Hepatocyte (in vitro differentiated cells): ENCODE results near the gene TNS3. TPM values are rescaled to one million over a fixed set of nuclear protein-coding genes. Genes with fewer than 3 reads are reported as not detected.

Experiments
- DNase-seq: peaks from one replicate; pipeline ENCODE4 v3.0.0-alpha.2; 2016; ENCODE audit warnings: low spot score
- H2AFZ ChIP-seq: fragments of 200-600 bp; sonication (generic); 2 replicates; pipeline ENCODE4 v1.6.0; 2016; ENCODE audit warnings: antibody characterized with exemption, mild to moderate bottlenecking
- H3K27ac ChIP-seq: fragments of 200-600 bp; sonication (generic); 2 replicates; pipeline ENCODE4 v1.5.1; 2016; ENCODE audit warnings: mild to moderate bottlenecking
- H3K27me3 ChIP-seq: fragments of 200-600 bp; sonication (generic); 2 replicates; pipeline ENCODE4 v1.6.1; 2016
- H3K36me3 ChIP-seq: fragments of 200-600 bp; sonication (generic); replicated peaks from 2 replicates; pipeline ENCODE4 v1.5.1; 2016; ENCODE audit warnings: low read depth; ENCODE audit not compliant: insufficient read depth
- H3K4me1 ChIP-seq: fragments of 200-600 bp; sonication (generic); 2 replicates; pipeline ENCODE4 v1.5.1; 2016; ENCODE audit warnings: mild to moderate bottlenecking, moderate library complexity; ENCODE audit not compliant: insufficient read depth
- H3K4me2 ChIP-seq: fragments of 200-600 bp; sonication (generic); 2 replicates; pipeline ENCODE4 v1.6.0; 2016
- H3K4me3 ChIP-seq: fragments of 200-600 bp; sonication (generic); 2 replicates; pipeline ENCODE4 v1.5.1; 2016; ENCODE audit warnings: mild to moderate bottlenecking
- H3K79me2 ChIP-seq: fragments of 200-600 bp; sonication (generic); 2 replicates; pipeline ENCODE4 v1.6.0; 2017; ENCODE audit warnings: mild to moderate bottlenecking
- H3K9me2 ChIP-seq: fragments of 200-600 bp; sonication (generic); replicated peaks from 2 replicates; pipeline ENCODE4 v1.6.0; 2017; ENCODE audit warnings: mild to moderate bottlenecking; ENCODE audit not compliant: insufficient read depth
- H3K9me3 ChIP-seq: fragments of 200-600 bp; sonication (generic); 2 replicates; pipeline ENCODE4 v1.5.1; 2016; ENCODE audit warnings: low read depth, mild to moderate bottlenecking
- H4K20me1 ChIP-seq: fragments of 200-600 bp; sonication (generic); 2 replicates; pipeline ENCODE4 v1.6.0; 2016; ENCODE audit warnings: mild to moderate bottlenecking; ENCODE audit not compliant: insufficient read depth, poor library complexity, severe bottlenecking
- EZH2 ChIP-seq: fragments of 200-600 bp; sonication (generic); IDR thresholded peaks from 2 replicates; pipeline ENCODE4 v1.6.1; 2016; ENCODE audit warnings: antibody characterized with exemption, mild to moderate bottlenecking, borderline replicate concordance
- EZH2phosphoT487 ChIP-seq: fragments of 200-600 bp; sonication (generic); IDR thresholded peaks from one replicate; pipeline ENCODE4 v1.6.1; 2018; ENCODE audit warnings: antibody characterized with exemption, mild to moderate bottlenecking, low read depth, moderate library complexity; ENCODE audit not compliant: unreplicated experiment, severe bottlenecking
- WGBS: methylation state at CpG from one replicate; pipeline ENCODE4 v1.1.6; 2016; ENCODE audit warnings: low lambda C conversion rate; ENCODE audit errors: missing lambda C conversion rate; 5-methylcytosine and 5-hydroxymethylcytosine counted together
- polyA plus RNA-seq: library from polyadenylated mRNA; unstranded; fragments of >200 nt; fragmentation: Nextera tagmentation; extraction: Ambion mirVana; gene quantifications from 2 replicates; pipeline ENCODE4 v1.2.1, GENCODE V29; 2016
- total RNA-seq: library from RNA; depleted of rRNA; stranded (reverse); fragments of >200 nt; gene quantifications from 2 replicates; pipeline ENCODE4 v1.2.3, GENCODE V29; 2014
- TF ChIP-seq, protein P1 (sequence below): fragments of 200-600 bp; sonication (generic); IDR thresholded peaks from 2 replicates; pipeline ENCODE4 v1.5.1; 2016; ENCODE audit warnings: antibody characterized with exemption, mild to moderate bottlenecking; ENCODE audit not compliant: poor library complexity

TNS3 gene
- total and polyA plus RNA-seq, 2 experiments from 2014 or later: 30.0 to 73.3 TPM

DNA sequence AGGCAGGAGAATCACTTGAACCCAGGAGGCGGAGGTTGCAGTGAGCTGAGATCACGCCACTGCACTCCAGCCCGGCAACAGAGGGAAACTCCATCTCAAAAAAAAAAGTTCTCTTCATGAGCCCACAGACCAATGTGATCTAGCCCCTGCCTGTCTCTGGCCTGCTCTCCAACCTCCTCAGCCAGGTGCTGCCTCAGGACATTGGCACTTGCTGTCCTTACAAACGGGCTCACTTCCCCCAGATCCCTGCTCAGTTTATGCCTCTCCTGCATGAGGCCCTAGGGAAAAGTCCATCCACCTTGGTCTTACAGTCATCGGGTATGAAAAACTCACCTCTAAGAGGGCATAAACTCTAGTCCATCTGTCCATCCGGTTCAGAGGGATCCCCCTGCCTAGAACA lies 32.5 kb downstream of the TNS3 start:
- peaks cover 47% of the 10 kb centered on the region for H3K4me1 ChIP-seq
- no peak overlapping the region for H2AFZ ChIP-seq
- H4K20me1 ChIP-seq: peaks cover 5% of the 10 kb centered on the region
- no peaks in the 10 kb centered on the region for H3K36me3 ChIP-seq
- no peak overlapping the region for H3K4me3 ChIP-seq
- no peaks in the 10 kb centered on the region for H3K9me3 ChIP-seq
- H3K9me2 ChIP-seq: no peaks in the 10 kb centered on the region
- TF ChIP-seq, protein P1, sequence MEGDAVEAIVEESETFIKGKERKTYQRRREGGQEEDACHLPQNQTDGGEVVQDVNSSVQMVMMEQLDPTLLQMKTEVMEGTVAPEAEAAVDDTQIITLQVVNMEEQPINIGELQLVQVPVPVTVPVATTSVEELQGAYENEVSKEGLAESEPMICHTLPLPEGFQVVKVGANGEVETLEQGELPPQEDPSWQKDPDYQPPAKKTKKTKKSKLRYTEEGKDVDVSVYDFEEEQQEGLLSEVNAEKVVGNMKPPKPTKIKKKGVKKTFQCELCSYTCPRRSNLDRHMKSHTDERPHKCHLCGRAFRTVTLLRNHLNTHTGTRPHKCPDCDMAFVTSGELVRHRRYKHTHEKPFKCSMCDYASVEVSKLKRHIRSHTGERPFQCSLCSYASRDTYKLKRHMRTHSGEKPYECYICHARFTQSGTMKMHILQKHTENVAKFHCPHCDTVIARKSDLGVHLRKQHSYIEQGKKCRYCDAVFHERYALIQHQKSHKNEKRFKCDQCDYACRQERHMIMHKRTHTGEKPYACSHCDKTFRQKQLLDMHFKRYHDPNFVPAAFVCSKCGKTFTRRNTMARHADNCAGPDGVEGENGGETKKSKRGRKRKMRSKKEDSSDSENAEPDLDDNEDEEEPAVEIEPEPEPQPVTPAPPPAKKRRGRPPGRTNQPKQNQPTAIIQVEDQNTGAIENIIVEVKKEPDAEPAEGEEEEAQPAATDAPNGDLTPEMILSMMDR: no peak
- TF ChIP-seq EZH2 (no peak), EZH2phosphoT487 (no peak)
- WGBS: 94% methylated on average over 6 of the region's 6 CpGs
- no peak overlapping the region for H3K27ac ChIP-seq
- H3K27me3 ChIP-seq: no peaks in the 10 kb centered on the region
- no peak for DNase-seq
- H3K79me2 ChIP-seq: peaks cover 98% of the 10 kb centered on the region
- H3K4me2 ChIP-seq: no peak overlapping the region

DNA sequence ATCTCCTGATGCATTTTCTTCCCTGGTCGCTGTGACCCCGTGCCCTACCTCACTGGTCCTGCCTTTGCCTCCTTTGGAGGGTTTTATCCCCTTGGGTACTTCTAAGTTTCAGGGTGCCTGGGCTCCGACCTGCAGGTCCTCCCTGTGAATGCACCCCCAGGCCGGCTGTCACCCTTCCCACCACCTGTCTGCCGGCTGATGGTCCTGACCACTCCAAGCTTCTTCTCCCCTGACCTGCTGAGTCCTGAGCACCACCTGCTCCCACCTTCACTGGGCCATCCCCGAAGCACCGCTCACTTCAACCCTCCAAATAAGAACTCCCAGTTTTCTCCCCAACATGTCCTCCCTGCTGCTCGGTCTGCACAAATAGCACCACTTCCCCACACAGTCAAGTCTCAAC lies 33.4 kb downstream of the TNS3 start:
- 97% methylated on average over 8 of the region's 8 CpGs for WGBS
- Histone ChIP-seq H3K79me2 (peaks cover 98% of the 10 kb centered on the region), H3K4me3 (no peak overlapping the region), H3K9me2 (no peaks in the 10 kb centered on the region), H3K4me2 (no peak overlapping the region), H3K27ac (no peak overlapping the region), H3K36me3 (no peaks in the 10 kb centered on the region), H3K9me3 (no peaks in the 10 kb centered on the region), H2AFZ (no peak overlapping the region), H3K27me3 (no peaks in the 10 kb centered on the region), H3K4me1 (peaks cover 45% of the 10 kb centered on the region), H4K20me1 (peaks cover 5% of the 10 kb centered on the region)
- no peak for DNase-seq
- TF ChIP-seq EZH2phosphoT487 (no peak), EZH2 (no peak)
- TF ChIP-seq, protein P1: no peak

DNA sequence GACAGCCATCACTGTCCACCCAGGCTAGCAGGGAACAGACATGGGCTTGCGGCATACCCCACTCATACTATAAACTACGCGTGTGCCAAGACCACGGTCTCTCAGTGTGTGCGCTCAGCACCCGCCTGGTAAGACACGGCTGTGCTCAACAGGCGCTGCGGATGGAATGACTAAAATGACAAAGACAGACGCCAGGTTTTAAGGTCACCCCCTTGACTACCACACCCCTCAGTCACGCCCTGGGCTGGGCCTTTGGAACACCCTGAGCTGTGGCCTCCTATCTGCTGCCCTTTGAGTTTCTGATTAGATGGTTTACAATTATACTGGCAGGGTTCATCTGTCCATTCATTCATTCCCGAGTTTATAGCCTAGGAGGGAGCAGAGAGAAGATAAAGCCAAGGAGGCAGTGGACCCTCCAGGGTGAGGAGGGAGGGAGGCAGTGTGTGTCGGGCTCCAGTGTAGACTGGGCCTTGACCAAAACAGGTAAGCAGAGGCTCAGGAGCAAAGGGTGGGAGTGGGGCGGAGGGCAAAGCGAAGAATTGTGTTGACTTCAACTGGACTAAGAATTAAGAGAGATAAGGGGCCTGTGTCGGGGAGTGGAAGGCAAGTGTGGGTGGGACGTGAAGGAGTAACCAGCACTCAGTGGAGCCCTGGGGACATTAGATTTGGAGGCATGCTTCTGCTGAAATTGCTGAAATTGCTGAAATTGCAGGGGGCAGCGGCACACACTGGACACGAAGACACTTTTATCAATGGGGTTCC lies 35.0 kb downstream of the TNS3 start:
- Histone ChIP-seq H3K36me3 (no peaks in the 10 kb centered on the region), H2AFZ (no peak overlapping the region), H3K4me1 (peaks cover 29% of the 10 kb centered on the region), H3K4me3 (no peak overlapping the region), H3K27ac (peak overlapping the region; percentile 64), H3K4me2 (peak overlapping the region; percentile 38), H3K27me3 (no peaks in the 10 kb centered on the region), H3K9me3 (no peaks in the 10 kb centered on the region), H4K20me1 (peaks cover 5% of the 10 kb centered on the region), H3K9me2 (no peaks in the 10 kb centered on the region), H3K79me2 (peaks cover 98% of the 10 kb centered on the region)
- DNase-seq: peak; percentile 64
- WGBS: 73% methylated on average over 19 of the region's 19 CpGs
- TF ChIP-seq EZH2: no peak

DNA sequence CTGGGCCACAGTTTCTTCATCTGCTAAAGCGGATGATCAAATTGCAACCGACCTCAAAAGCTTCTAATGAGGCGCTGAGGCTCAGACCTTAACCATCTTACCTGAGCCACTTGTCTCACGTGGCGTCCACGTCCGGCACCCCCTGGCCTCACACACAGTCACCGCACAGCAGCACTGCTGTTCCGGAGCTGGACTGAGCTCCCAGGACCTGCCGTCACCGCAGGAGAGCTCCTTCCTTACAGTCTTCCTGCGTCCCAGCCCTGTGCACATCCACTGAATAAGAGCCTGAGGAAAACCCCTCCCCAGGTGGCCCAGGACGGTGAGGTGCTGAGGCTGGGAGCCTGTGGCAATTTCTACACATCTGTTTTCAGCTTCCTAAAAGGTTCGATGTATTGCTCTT lies 35.7 kb downstream of the TNS3 start:
- H4K20me1 ChIP-seq: peaks cover 5% of the 10 kb centered on the region
- no peaks in the 10 kb centered on the region for H3K36me3 ChIP-seq
- WGBS: 89% methylated on average over 14 of the region's 14 CpGs
- H2AFZ ChIP-seq: no peak overlapping the region
- TF ChIP-seq EZH2: no peak
- TF ChIP-seq, protein P1: no peak
- no peak for TF ChIP-seq EZH2phosphoT487
- peak overlapping the region; percentile 64 for H3K27ac ChIP-seq
- H3K9me2 ChIP-seq: no peaks in the 10 kb centered on the region
- peaks cover 99% of the 10 kb centered on the region for H3K79me2 ChIP-seq
- H3K9me3 ChIP-seq: no peaks in the 10 kb centered on the region
- H3K4me2 ChIP-seq: no peak overlapping the region
- H3K4me1 ChIP-seq: peaks cover 28% of the 10 kb centered on the region
- H3K27me3 ChIP-seq: no peaks in the 10 kb centered on the region
- no peak for DNase-seq
- no peak overlapping the region for H3K4me3 ChIP-seq
